ENCODE measurements around the gene MYH7B. TPM values are rescaled to one million over a fixed set of nuclear protein-coding genes. Genes with fewer than 3 reads are reported as not detected.

Gene MYH7B
- total RNA-seq, 1 experiment from 2014 or later, result 0.74 TPM

GRCh38 chr20:34956041-34956458 is 382 bp downstream of the MYH7B start:
- no peaks in the 10 kb centered on the region for H3K9me2 ChIP-seq (ENCODE audit: insufficient read depth)
- peak overlapping the region; percentile 86 for H3K9ac ChIP-seq (ENCODE audit: low read length)
- H3K4me3 ChIP-seq (replicated peaks in 1 of 2; ENCODE audit: low read depth in 1 of 2, low read length in 2 of 2), result peak overlapping the region; percentile 88 to 91
- POLR2A ChIA-PET, result interaction anchor here (0.6 to 1.5 kb wide), 5 partner anchors 11 to 131 kb away, joined by 3 to 7 read pairs (median 3); partner anchors contain the start of genes ACSS2 and NCOA6
- DNase-seq (ENCODE audit: low read depth, low spot score) (no peak), ATAC-seq (no peak)
- H3K27ac ChIP-seq (ENCODE audit: low read depth, low read length), result peak overlapping the region; percentile 75
- TSS peak; percentile 92 for BruUV-seq (replicated peaks)
- RAD21 ChIA-PET (ENCODE audit: low non-redundant PET in 1 of 2, low total read pairs in 2 of 2, uncharacterized antibody in 2 of 2, unreplicated experiment in 2 of 2), result interaction anchor here (0.5 to 1.5 kb wide), 6 partner anchors 12 to 253 kb away, joined by 3 to 11 read pairs (median 4); partner anchors contain the start of gene ACSS2 (in 1 of the 2)
- TF ChIP-seq POLR2AphosphoS5 (IDR thresholded peaks at IDR 0.05; ENCODE audit: low read depth, low read length), result no peak
- H3K9me3 ChIP-seq (ENCODE audit: control insufficient read depth in 1 of 2, insufficient read depth in 1 of 2, low read depth in 1 of 2, low read length in 2 of 2), result no peaks in the 10 kb centered on the region
- CTCF ChIA-PET, result interaction anchor here (0.6 to 3.3 kb wide), 3 partner anchors 81 to 120 kb away, joined by 4 to 26 read pairs (median 4); partner anchors contain the start of genes ACSS2 and GGT7
- peak overlapping the region; percentile 37 for H2AFZ ChIP-seq (ENCODE audit: low read depth, low read length, poor library complexity, severe bottlenecking)
- H3K36me3 ChIP-seq (ENCODE audit: control insufficient read depth in 1 of 2, insufficient read depth in 2 of 2, low read length in 2 of 2), result 0 out of 4 replicates have a peak, but pooled peaks cover 0 to 8% of the 10 kb centered on the region in 2 experiments
- intact Hi-C loops (cut with micrococcal nuclease), result no loop called here
- H3K27me3 ChIP-seq (ENCODE audit: insufficient read depth, low read length), result no peaks in the 10 kb centered on the region
- H4K20me1 ChIP-seq (ENCODE audit: insufficient read depth), result no peaks in the 10 kb centered on the region
- peak overlapping the region; percentile 95 for H3K4me2 ChIP-seq (ENCODE audit: low read length)
- peaks cover 7 to 24% of the 10 kb centered on the region in 2 experiments for H3K4me1 ChIP-seq (ENCODE audit: control insufficient read depth in 1 of 2, insufficient read depth in 2 of 2, low read length in 2 of 2)
- peaks cover 15% of the 10 kb centered on the region for H3K79me2 ChIP-seq (ENCODE audit: insufficient read depth, low read length)

- ChIA-PET RAD21 (ENCODE audit: low non-redundant PET in 1 of 2, low total read pairs in 2 of 2, uncharacterized antibody in 2 of 2, unreplicated experiment in 2 of 2) (no interaction called here), CTCF (interaction anchor here (3.3 kb wide), 1 partner anchor 82 kb away, joined by 26 read pairs; the partner anchor contains the start of gene ACSS2), POLR2A (interaction anchor here (1.1 kb wide), 1 partner anchor 81 kb away, joined by 7 read pairs; the partner anchor contains the start of gene ACSS2)
- ATAC-seq (no peak), DNase-seq (ENCODE audit: low read depth, low spot score) (no peak)
- no peaks in the 10 kb centered on the region for H3K27me3 ChIP-seq (ENCODE audit: insufficient read depth, low read length)
- H3K4me1 ChIP-seq (ENCODE audit: control insufficient read depth in 1 of 2, insufficient read depth in 2 of 2, low read length in 2 of 2), result peaks cover 7 to 24% of the 10 kb centered on the region in 2 experiments
- no peak overlapping the region for H3K4me2 ChIP-seq (ENCODE audit: low read length)
- TF ChIP-seq ZNF274 (IDR thresholded peaks at IDR 0.05; ENCODE audit: low read depth, low read length) (no peak), RAD21 (IDR thresholded peaks at IDR 0.05; ENCODE audit: low read depth) (no peak), YY1 (IDR thresholded peaks at IDR 0.05; ENCODE audit: extremely low read depth, insufficient replicate concordance, low read depth, low read length) (no peak), TCF7L2 (IDR thresholded peaks at IDR 0.05; ENCODE audit: borderline replicate concordance, extremely low read depth, insufficient read depth, insufficient read length) (no peak), CBX3 (IDR thresholded peaks at IDR 0.05; ENCODE audit: low read depth) (no peak), CEBPB (IDR thresholded peaks at IDR 0.05; ENCODE audit: low read depth) (no peak), SRF (IDR thresholded peaks at IDR 0.05; ENCODE audit: low read depth) (no peak), EGR1 (IDR thresholded peaks at IDR 0.05; ENCODE audit: low read depth) (no peak), POLR2AphosphoS5 (IDR thresholded peaks at IDR 0.05; ENCODE audit: low read depth, low read length) (no peak)
- TF ChIP-seq, protein P1, sequence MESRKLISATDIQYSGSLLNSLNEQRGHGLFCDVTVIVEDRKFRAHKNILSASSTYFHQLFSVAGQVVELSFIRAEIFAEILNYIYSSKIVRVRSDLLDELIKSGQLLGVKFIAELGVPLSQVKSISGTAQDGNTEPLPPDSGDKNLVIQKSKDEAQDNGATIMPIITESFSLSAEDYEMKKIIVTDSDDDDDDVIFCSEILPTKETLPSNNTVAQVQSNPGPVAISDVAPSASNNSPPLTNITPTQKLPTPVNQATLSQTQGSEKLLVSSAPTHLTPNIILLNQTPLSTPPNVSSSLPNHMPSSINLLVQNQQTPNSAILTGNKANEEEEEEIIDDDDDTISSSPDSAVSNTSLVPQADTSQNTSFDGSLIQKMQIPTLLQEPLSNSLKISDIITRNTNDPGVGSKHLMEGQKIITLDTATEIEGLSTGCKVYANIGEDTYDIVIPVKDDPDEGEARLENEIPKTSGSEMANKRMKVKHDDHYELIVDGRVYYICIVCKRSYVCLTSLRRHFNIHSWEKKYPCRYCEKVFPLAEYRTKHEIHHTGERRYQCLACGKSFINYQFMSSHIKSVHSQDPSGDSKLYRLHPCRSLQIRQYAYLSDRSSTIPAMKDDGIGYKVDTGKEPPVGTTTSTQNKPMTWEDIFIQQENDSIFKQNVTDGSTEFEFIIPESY (IDR thresholded peaks at IDR 0.05; ENCODE audit: extremely low read depth, insufficient replicate concordance, low read length), result no peak
- TF ChIP-seq, protein P2, sequence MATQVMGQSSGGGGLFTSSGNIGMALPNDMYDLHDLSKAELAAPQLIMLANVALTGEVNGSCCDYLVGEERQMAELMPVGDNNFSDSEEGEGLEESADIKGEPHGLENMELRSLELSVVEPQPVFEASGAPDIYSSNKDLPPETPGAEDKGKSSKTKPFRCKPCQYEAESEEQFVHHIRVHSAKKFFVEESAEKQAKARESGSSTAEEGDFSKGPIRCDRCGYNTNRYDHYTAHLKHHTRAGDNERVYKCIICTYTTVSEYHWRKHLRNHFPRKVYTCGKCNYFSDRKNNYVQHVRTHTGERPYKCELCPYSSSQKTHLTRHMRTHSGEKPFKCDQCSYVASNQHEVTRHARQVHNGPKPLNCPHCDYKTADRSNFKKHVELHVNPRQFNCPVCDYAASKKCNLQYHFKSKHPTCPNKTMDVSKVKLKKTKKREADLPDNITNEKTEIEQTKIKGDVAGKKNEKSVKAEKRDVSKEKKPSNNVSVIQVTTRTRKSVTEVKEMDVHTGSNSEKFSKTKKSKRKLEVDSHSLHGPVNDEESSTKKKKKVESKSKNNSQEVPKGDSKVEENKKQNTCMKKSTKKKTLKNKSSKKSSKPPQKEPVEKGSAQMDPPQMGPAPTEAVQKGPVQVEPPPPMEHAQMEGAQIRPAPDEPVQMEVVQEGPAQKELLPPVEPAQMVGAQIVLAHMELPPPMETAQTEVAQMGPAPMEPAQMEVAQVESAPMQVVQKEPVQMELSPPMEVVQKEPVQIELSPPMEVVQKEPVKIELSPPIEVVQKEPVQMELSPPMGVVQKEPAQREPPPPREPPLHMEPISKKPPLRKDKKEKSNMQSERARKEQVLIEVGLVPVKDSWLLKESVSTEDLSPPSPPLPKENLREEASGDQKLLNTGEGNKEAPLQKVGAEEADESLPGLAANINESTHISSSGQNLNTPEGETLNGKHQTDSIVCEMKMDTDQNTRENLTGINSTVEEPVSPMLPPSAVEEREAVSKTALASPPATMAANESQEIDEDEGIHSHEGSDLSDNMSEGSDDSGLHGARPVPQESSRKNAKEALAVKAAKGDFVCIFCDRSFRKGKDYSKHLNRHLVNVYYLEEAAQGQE (IDR thresholded peaks at IDR 0.05; ENCODE audit: low read depth), result no peak
- H3K9ac ChIP-seq (ENCODE audit: low read length), result no peak overlapping the region
- no peaks in the 10 kb centered on the region for H3K9me3 ChIP-seq (ENCODE audit: control insufficient read depth in 1 of 2, insufficient read depth in 1 of 2, low read depth in 1 of 2, low read length in 2 of 2)
- H3K4me3 ChIP-seq (replicated peaks in 1 of 2; ENCODE audit: low read depth in 1 of 2, low read length in 2 of 2), result no peak overlapping the region
- H2AFZ ChIP-seq (ENCODE audit: low read depth, low read length, poor library complexity, severe bottlenecking), result no peak overlapping the region
- 0 out of 4 replicates have a peak, but pooled peaks cover 0 to 2% of the 10 kb centered on the region in 2 experiments for H3K36me3 ChIP-seq (ENCODE audit: control insufficient read depth in 1 of 2, insufficient read depth in 2 of 2, low read length in 2 of 2)
- no peaks in the 10 kb centered on the region for H3K9me2 ChIP-seq (ENCODE audit: insufficient read depth)
- H3K79me2 ChIP-seq (ENCODE audit: insufficient read depth, low read length), result peaks cover 15% of the 10 kb centered on the region
- no TSS peak for BruUV-seq (replicated peaks)
- no peak overlapping the region for H3K27ac ChIP-seq (ENCODE audit: low read depth, low read length)
- H4K20me1 ChIP-seq (ENCODE audit: insufficient read depth), result no peaks in the 10 kb centered on the region
- intact Hi-C loops (cut with micrococcal nuclease), result no loop called here
Measured at GRCh38 chr20:34956751-34957472, 1.2 kb downstream of the MYH7B start.
